Fibroblast of skin of left biceps (primary cell): ENCODE data around the gene TMEM236.
"Not testable (repeated sequence)": the region's sequence is repeated elsewhere in the genome, so short reads cannot be mapped to it uniquely, and the experiment has no call there.

Source experiments
- DNase-seq, 2 experiments: peaks; one replicate each; pipeline ENCODE4 v3.0.0-alpha.2; 2013; ENCODE audit warnings: low read depth in 2 of 2

Gene TMEM236, protein sequence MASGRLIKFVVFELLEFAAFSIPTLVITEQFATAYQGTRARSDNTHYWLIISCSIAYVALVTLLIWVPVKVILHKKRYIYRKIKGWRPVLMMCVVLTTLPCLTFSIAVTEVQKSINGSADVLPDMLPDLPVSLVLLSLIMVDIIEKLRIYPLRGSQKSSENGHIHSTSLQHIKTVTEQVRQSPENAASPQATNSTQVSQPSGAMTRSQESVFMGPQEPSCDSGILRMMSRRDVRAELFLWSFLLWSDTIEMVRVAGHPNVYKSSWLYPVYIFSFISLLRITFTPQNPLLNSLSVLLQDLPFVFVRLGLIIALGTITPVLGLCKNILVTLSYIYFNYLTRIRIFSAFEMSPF

DNA sequence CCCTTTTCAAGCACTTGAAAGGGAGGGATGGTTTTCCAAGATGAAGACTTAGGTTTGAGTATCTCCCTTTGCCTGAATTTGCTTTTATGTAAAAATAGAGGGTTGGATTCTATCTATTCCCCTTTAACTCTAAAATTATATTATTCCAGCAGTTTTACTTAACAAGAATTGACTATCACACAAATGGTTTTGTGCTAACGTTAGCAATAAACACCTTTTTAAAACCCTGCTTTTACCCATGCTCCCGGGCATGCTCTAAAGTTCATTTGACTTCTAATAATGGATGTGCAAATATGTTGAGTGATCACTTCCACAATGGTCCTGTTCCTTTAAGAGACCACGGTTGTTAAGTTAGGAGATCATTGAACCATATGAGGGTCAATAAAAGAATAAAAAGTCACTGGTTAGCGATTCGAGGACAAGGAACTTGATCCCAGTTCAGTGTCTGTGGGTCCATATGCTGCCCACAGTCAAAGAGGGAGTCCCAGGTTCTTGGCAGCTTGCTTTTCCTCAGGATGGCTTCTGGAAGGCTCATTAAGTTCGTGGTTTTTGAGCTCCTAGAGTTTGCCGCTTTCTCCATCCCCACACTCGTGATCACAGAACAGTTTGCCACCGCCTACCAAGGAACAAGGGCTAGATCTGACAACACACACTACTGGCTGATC is at the start of gene TMEM236:
Gene TMEM236 (plus strand): TSS at position 421 of the 665 bp plus-strand sequence. CDS start 95 bp downstream, at position 516.
- DNase-seq, result no peak

GRCh38 chr10:17703706-17704105 is 48.3 kb upstream of the TMEM236 start:
- no peak for DNase-seq

DNA sequence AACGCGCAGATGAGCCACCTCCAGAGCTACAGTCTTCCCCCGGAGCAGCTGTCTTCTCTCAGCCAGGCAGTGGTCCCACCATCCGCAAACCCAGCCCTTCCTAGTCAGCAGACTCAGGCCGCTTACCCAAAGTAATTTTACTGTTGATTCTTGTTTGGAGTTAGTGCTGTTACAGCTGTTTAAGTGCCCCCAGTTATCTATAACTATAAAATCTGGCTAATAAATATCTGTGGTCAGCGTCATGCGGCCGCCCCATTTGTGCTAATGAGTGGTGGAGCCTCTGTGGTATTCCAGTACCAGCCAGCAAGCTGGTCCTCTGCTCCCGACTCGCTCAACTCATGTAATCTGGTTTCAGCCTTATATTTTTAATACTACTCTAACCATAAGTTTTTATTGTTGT is 43.2 kb upstream of the TMEM236 start:
- no peak for DNase-seq

- DNase-seq, result no peak
Observed at GRCh38 chr10:17709492-17709891, 42.5 kb upstream of the TMEM236 start.

DNA sequence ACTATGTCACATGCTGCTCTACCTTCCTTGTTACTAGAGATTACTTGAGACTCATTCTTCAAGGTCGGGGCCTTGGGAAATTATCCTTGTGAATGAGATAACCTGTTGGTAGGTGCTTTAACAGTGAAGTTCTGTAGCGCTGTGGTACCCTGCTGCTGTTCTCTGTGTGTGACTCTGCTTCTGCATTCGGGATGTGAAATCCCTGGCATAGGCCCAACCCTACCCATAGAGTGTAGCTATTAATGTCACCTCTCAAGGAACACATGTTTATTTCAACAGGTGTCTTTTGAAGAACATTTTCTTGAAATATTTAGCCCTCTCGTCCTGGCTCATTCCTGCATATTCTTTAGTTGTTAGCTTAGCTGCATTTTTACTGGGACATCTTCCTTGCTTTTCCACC is 41.8 kb upstream of the TMEM236 start:
- no peak for DNase-seq

- no peak for DNase-seq
Observed at GRCh38 chr10:17712053-17712452, 39.9 kb upstream of the TMEM236 start.

DNA sequence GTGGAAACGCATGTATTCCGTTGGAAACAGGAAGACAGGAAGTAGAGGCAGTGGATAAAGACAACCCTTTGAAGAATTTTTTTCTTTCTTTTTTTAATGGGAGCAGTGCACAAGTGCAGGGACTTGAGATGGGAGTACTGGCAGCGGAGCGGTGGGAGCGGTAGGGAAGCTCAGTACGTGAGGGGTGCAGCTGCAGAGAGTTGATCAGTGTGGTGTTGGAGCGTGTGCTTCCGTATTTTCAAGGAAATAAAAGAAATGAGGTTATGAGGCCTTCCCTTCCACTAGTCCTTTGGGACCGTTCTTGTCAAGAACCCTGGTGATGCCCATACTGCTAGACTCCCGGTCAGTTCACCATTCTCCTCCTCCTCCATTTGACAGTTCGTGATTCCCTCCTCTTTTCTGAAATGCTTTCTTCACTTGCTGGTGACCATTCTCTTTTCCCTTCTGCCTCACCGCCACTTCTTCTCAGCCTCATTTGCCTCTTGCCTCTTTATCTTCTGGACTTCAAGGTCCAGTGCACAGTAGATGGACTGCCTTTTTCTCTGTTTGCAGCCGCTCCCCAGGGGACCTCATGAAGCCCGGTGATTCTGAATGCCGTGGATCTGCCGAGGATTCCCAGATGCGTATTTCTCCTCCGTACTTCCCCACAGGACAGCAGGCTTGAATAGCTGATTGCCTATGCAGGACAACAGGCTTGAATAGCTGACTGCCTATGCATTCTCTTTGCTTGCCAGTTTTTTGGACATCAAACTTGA is 39.1 kb upstream of the TMEM236 start:
- no peak for DNase-seq

DNA sequence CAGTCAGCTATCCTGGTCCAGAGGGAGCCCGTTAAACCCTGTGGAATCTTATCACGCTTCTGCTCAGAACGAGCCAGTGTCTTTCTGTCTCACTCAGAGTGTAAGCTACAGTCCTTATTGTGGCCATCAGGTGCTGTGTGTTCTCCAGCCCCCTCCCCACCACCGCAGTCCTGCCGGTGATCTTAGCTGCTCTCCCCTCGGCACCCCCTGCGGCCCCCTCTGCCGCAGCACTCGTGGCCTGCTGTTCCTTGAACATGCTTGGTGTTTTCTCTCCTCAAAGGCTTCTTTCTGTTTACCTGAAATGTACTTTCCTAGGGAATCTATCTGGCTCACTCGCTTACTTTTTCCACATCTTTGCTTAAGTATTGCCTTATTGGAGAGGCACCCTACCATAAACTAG is 38.2 kb upstream of the TMEM236 start:
- DNase-seq, result no peak

DNA sequence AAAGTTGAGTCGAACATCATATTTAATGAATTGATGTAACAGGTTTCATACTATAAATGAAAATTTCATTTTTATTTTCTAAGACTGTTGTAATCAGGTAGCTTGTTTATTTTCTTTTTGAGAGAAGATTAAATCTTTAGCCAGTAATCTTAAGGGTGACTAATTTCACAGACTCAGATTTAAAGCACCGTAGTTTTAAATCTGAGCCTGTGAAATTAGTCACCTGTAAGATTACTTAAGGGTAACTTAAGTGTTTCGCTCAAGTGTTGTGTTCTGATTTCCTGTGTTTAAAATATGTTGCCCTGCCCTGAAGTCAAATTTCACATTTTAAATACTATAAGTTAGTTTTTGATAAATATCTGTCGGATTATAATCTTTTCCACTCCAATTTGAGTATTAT is 35.8 kb upstream of the TMEM236 start:
- DNase-seq, result no peak

- not testable (repeated sequence) for DNase-seq
Observed at GRCh38 chr10:17722317-17723014, 29.5 kb upstream of the TMEM236 start.

GRCh38 chr10:17725703-17726102 is 26.3 kb upstream of the TMEM236 start:
- no peak for DNase-seq

- DNase-seq, result no peak
Observed at GRCh38 chr10:17729630-17730029, 22.4 kb upstream of the TMEM236 start.

DNA sequence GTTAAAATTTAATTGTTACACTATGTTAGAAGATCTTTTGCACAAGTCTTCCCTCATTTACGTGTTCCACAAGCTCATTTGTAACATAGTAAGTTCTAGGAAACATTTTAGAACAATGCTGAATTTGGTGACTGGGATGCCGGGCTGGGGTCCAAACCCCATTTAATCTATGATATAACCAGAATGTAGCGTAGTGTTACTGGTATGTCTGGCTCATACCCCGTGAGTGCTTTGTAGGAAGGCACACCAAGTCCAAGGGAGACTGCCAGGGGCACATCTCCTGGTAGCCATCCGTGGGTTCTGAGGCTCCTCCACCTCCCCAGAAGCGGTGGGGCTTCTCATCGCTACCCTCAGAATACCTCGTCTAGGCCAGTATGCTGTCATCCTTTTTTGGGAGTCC is 21.3 kb upstream of the TMEM236 start:
- no peak for DNase-seq

DNA sequence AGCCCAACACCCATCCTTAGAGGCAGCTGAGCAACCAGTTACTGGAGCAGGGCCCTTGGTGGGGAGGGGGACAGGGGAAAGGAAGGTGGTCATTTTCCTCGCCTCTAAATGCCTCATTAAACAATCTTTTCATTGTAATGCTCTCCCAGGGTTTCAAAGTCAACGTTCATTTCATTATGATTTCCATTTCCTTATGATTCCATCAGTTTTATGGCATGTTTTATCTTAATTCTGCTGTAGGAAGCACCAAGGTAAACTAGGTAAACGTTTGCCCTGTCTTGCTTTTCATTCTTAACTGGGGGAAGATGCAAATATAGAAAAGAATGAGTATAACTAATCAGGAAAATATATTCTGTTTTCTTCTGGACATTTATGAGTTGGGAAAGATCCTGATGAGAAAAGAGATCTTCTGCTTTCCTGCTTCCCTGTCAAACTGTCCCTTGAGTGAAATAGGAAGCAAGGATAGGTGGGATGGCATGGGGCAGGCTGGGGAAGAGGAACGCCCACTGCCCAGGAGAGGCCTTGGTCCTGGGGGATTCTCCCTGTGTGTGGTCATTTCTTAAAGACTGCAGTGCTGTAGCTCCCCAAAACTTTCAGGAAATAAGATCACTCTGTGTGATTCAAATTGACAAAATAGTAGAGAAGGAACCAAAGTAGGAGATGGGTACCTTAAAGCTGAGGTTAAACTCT is 20.5 kb upstream of the TMEM236 start:
- DNase-seq, result no peak

DNA sequence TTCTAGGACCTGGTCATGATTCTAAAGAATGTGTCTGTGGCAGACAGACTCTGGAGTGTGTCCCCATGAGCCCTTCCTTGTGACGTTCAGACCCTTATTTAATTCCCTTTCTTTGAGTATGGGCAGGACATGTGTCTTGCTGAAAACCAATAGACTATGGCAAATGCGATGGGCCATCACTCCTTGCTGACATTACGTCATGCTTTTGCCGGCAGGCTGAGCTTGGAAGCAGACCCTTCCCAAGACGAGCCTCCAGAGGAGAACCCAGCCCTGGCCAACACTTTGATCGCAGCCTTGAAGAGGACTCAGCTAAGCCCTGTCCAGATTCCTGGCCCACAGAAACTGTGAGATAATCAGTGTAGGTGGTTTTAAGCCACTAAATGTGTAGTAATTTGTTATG is 18.4 kb upstream of the TMEM236 start:
- DNase-seq, result no peak

DNA sequence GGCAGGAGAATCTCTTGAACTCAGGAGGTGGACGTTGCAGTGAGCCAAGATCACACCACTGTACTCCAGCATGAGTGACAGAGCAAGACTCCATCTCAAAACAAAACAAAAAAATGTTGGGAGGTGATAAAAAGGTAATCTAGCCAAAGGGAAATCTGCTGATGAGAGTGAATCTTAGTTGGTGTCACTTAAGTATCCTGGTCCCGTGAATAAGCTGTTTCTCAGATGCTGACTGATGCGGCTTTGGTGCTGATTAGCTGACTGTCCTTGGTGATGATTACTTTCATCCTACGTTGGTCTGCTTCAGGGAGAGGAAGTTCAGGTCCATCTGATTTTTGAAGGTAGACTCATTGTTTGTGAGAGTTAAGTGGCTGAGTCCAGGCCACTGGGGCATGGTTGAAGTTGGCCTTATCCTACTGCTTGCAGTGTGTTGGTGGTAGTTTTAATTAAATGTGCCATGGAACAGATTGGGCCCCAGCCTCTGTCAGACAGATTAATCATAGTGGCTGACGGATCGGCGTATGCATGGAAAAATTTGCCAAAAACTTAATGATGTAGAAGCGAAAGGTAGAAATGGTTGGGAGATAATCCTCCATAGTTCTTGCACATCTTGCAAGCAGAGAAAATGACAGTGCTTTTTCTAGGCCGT is 17.4 kb upstream of the TMEM236 start:
- DNase-seq, result no peak

DNA sequence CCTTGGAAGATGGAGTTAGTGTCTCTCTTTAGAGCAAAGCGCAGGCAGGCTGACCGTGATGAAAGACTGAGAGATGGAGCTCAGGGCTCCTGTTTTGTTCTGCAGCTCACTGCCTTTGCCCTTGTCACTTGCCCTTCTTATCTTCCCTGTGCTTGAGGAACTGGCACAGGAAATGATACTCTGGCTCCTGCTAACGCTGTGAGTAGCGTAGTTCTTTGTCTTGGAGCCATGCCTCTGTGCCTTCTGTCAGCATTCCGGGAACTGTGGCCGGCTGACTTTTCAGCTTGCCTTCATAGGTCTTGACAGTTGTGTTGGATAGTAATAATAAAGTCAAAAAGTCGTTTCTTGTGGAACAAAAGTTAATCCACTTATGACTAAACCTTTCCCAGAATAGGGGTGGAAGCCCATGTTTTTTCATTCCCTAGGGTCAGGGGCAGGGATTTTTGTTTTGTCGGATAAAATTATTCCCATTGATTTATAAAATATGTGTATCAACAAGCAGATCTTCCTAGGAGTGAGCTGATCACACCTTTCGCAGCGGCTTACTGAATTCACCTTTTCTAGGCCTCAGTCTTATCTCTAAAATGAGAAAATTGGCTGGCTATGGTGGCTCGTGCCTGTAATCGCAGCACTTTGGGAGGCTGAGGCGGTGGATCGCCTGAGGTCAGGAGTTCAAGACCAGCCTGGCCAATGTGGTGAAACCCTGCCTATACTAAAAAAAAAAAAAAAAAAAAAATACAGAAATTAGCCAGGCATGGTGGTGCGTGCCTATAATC is 16.6 kb upstream of the TMEM236 start:
- DNase-seq, result no peak

DNA sequence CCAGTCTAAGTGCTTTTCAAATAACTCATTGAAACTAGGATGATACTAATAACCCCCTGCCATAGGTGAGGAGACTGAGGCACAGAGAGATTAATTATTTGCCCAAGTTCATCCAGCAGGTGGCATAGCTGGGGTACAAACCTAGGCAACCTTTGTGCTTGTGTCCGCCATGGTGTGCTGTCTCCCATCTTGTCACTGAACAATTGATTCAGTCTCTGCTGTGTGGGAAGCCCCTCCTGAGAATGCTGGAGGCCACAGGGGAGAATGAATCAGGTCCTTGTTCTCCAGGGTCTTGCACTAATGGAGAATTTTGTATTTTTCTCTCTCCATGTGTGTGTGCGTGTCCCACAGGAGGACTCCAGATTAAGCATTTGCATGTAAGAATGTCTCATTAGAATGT is 15.8 kb upstream of the TMEM236 start:
- DNase-seq, result no peak

GRCh38 chr10:17737027-17737965 is 14.7 kb upstream of the TMEM236 start:
- no peak for DNase-seq
